Glutamatergic neuron (in vitro differentiated cells): ENCODE results near the gene MYBPHL. TPM values are rescaled to one million over a fixed set of nuclear protein-coding genes. Genes with fewer than 3 reads are reported as not detected.

Experiments used
- DNase-seq: peaks from one replicate; pipeline ENCODE4 v3.0.0; 2022
- H3K27ac Mint-ChIP-seq: one replicate; pipeline ENCODE4 v1.8.0; 2020; ENCODE audit warnings: mild to moderate bottlenecking, mixed read lengths, inconsistent platforms; ENCODE audit not compliant: unreplicated experiment
- H3K27me3 Mint-ChIP-seq: one replicate; pipeline ENCODE4 v1.8.0; 2020; ENCODE audit warnings: mild to moderate bottlenecking, moderate library complexity, mixed read lengths, inconsistent platforms; ENCODE audit not compliant: unreplicated experiment
- H3K36me3 Mint-ChIP-seq: one replicate; pipeline ENCODE4 v1.8.0; 2020; ENCODE audit warnings: mild to moderate bottlenecking, mixed read lengths, inconsistent platforms; ENCODE audit not compliant: unreplicated experiment
- H3K4me1 Mint-ChIP-seq: one replicate; pipeline ENCODE4 v1.8.0; 2020; ENCODE audit warnings: mild to moderate bottlenecking, low read depth, mixed read lengths, inconsistent platforms; ENCODE audit not compliant: unreplicated experiment
- H3K4me3 Mint-ChIP-seq: one replicate; pipeline ENCODE4 v1.8.0; 2020; ENCODE audit warnings: mild to moderate bottlenecking, mixed read lengths, inconsistent platforms; ENCODE audit not compliant: unreplicated experiment
- H3K9me3 Mint-ChIP-seq: one replicate; pipeline ENCODE4 v1.8.0; 2020; ENCODE audit warnings: mild to moderate bottlenecking, moderate library complexity, mixed read lengths, inconsistent platforms; ENCODE audit not compliant: unreplicated experiment
- total RNA-seq: library from RNA; stranded (reverse); fragmentation: NEBNext Ultra II Directional; extraction: Animal tissue kit (Norgen Biotek cat#: 25700); gene quantifications from one replicate; pipeline ENCODE4 v1.2.1, GENCODE V29; 2021; ENCODE audit not compliant: unreplicated experiment
- TF ChIP-seq, protein P1 (sequence below): fragments of 200-600 bp; sonication (generic); IDR thresholded peaks from one replicate; pipeline ENCODE4 v1.5.0; 2021; ENCODE audit not compliant: partially characterized antibody, unreplicated experiment

Gene MYBPHL
- total RNA-seq, 1 donor from 2014 or later, result 0.64 TPM

DNA sequence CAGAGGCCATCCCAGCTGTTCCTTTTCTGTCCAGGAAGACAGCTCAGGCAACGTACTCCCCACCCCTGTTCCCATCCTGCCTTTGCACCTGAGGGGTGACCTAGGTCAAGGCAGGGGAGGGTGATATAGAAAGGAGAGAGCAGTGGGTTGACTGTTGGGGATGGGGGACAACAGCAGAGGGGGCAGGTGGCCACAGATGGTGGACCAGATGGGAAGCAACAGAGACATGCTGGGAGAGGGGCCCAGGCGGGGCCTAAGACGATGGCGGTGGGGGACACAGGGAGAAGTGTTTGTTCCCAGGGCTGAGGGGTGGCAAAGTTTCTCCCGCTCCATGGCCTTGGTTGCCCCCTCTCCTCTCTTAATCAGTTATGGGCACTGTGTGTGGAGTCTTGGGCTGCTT is 51.1 kb downstream of the MYBPHL start:
- H3K27ac Mint-ChIP-seq, result peak overlapping the region; percentile 100
- H3K27me3 Mint-ChIP-seq, result peaks cover 29% of the 10 kb centered on the region
- H3K4me1 Mint-ChIP-seq, result peaks cover 62% of the 10 kb centered on the region

GRCh38 chr1:109255097-109255651 is 51.6 kb downstream of the MYBPHL start:
- DNase-seq, result peak; percentile 66
- TF ChIP-seq, protein P1, sequence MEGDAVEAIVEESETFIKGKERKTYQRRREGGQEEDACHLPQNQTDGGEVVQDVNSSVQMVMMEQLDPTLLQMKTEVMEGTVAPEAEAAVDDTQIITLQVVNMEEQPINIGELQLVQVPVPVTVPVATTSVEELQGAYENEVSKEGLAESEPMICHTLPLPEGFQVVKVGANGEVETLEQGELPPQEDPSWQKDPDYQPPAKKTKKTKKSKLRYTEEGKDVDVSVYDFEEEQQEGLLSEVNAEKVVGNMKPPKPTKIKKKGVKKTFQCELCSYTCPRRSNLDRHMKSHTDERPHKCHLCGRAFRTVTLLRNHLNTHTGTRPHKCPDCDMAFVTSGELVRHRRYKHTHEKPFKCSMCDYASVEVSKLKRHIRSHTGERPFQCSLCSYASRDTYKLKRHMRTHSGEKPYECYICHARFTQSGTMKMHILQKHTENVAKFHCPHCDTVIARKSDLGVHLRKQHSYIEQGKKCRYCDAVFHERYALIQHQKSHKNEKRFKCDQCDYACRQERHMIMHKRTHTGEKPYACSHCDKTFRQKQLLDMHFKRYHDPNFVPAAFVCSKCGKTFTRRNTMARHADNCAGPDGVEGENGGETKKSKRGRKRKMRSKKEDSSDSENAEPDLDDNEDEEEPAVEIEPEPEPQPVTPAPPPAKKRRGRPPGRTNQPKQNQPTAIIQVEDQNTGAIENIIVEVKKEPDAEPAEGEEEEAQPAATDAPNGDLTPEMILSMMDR, result peak; percentile 11
- H3K4me1 Mint-ChIP-seq, result peaks cover 58% of the 10 kb centered on the region
- peaks cover 29% of the 10 kb centered on the region for H3K27me3 Mint-ChIP-seq
- H3K4me3 Mint-ChIP-seq, result peak overlapping the region; percentile 97
- peaks cover 12% of the 10 kb centered on the region for H3K36me3 Mint-ChIP-seq
- peaks cover 22% of the 10 kb centered on the region for H3K9me3 Mint-ChIP-seq
- H3K27ac Mint-ChIP-seq, result peak overlapping the region; percentile 100

More for the DNA sequence above, 51.1 kb downstream of the MYBPHL start:
- Mint-ChIP-seq H3K4me3 (peak overlapping the region; percentile 97), H3K36me3 (peaks cover 12% of the 10 kb centered on the region), H3K9me3 (peaks cover 23% of the 10 kb centered on the region)
- peak; percentile 65 for DNase-seq
- TF ChIP-seq, protein P1, result no peak

GRCh38 chr1:109254621-109255096 is 52.2 kb downstream of the MYBPHL start:
- H3K9me3 Mint-ChIP-seq, result peaks cover 20% of the 10 kb centered on the region
- H3K27ac Mint-ChIP-seq, result peak overlapping the region; percentile 100

DNA sequence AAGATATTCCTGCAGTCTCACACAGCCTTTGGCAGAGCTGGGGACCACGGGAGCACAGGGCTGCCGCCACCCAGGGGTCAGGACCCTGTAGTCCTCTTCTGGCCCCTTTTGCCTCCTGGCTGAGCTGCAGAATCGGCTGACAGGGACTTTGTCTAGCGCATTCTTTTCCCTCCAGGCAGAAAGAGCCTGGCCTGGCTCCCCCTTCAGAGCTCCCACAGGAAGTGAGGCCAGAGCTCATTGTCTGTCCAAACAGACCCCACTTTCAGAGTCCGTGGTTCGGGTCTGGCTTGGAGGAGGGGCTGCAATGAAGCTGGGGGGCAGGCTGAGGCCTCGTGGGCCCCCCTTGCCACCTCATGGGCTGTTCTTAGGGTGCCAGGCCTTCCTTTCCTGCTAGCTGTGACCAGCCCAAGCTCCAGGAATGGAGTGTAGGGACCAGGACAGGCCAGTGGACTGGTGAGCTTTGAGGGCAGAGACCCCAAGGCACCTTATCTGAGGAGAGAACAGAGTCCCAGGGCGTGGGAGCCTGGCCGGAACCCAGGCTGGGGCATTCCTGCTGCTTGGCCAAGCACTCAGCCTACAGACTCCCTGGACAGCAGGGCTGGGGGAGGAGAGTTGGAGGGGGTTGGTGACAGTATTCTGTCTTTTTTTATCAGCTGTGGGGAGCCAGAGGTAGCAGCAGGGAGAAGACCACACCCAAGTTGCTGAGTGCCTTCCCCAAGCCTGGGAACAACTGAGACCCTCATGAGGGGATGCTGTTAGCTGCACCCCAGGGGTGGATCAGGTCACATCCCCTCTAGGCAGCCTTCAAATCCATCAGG is 52.8 kb downstream of the MYBPHL start:
- Mint-ChIP-seq H3K4me3 (peak overlapping the region; percentile 97), H3K4me1 (peaks cover 53% of the 10 kb centered on the region), H3K27me3 (peaks cover 29% of the 10 kb centered on the region), H3K9me3 (peaks cover 20% of the 10 kb centered on the region), H3K27ac (peak overlapping the region; percentile 100), H3K36me3 (peaks cover 12% of the 10 kb centered on the region)
- TF ChIP-seq, protein P1, result no peak
- peak; percentile 53 for DNase-seq

More at GRCh38 chr1:109254621-109255096, 52.2 kb downstream of the MYBPHL start:
- TF ChIP-seq, protein P1, result no peak
- peak; percentile 65 for DNase-seq
- H3K36me3 Mint-ChIP-seq, result peaks cover 12% of the 10 kb centered on the region
- H3K4me3 Mint-ChIP-seq, result peak overlapping the region; percentile 97
- peaks cover 55% of the 10 kb centered on the region for H3K4me1 Mint-ChIP-seq
- H3K27me3 Mint-ChIP-seq, result peaks cover 29% of the 10 kb centered on the region
